Activated CD8-positive, alpha-beta T cell treated with anti-CD3 and anti-CD28 coated beads for 36 hours (primary cell): ENCODE results near the gene GIGYF2. TPM values are rescaled to one million over a fixed set of nuclear protein-coding genes. Genes with fewer than 3 reads are reported as not detected.

ENCODE experiments used
- ATAC-seq: fragments of 200-7000 bp; cut with Tn5 transposase; one replicate; pipeline ENCODE4 v1.10.0; 2021; ENCODE audit warnings: mild to moderate bottlenecking, moderate library complexity
- CTCF ChIA-PET: fragments of 350-600 bp; sonication (Branson Sonifier 250); formaldehyde crosslinking; loops from one replicate; lab custom pipeline; 2021; ENCODE audit warnings: antibody characterized with exemption; lab: Charles Lee
- POLR2A ChIA-PET: fragments of 350-600 bp; sonication (Branson Sonifier 250); formaldehyde crosslinking; loops from one replicate; lab custom pipeline; 2021; ENCODE audit warnings: antibody characterized with exemption; lab: Charles Lee
- DNase-seq: peaks from one replicate; pipeline ENCODE4 v3.0.0-alpha.2; 2020
- H3K27ac Mint-ChIP-seq: one replicate; pipeline ENCODE4 v1.8.0; 2021; ENCODE audit warnings: mild to moderate bottlenecking, mixed read lengths
- H3K27me3 Mint-ChIP-seq: one replicate; pipeline ENCODE4 v1.8.0; 2021; ENCODE audit warnings: mixed read lengths
- H3K36me3 Mint-ChIP-seq: one replicate; pipeline ENCODE4 v1.8.0; 2021; ENCODE audit warnings: low read depth, mixed read lengths
- H3K4me1 Mint-ChIP-seq: one replicate; pipeline ENCODE4 v1.8.0; 2021; ENCODE audit warnings: low read depth, mixed read lengths
- H3K4me3 Mint-ChIP-seq: one replicate; pipeline ENCODE4 v1.8.0; 2021; ENCODE audit warnings: mild to moderate bottlenecking, moderate library complexity, mixed read lengths
- H3K9me3 Mint-ChIP-seq: one replicate; pipeline ENCODE4 v1.8.0; 2021; ENCODE audit warnings: mixed read lengths
- CTCF ChIP-seq: fragments of 200-600 bp; IDR thresholded peaks from one replicate; pipeline ENCODE4 v1.8.0; 2022; ENCODE audit warnings: antibody characterized with exemption, mild to moderate bottlenecking
- intact Hi-C: fragments of 100-400 bp; cut with micrococcal nuclease; formaldehyde crosslinking; loops from one replicate; pipeline ENCODE4 v1.10.0; 2022
- total RNA-seq, 2 experiments: library from RNA; stranded (reverse); gene quantifications; one replicate each; pipeline ENCODE4 v1.2.3, GENCODE V29; 2021

GIGYF2 gene
- total RNA-seq, 2 experiments from 2014 or later, result 49.7 to 52.5 TPM

DNA sequence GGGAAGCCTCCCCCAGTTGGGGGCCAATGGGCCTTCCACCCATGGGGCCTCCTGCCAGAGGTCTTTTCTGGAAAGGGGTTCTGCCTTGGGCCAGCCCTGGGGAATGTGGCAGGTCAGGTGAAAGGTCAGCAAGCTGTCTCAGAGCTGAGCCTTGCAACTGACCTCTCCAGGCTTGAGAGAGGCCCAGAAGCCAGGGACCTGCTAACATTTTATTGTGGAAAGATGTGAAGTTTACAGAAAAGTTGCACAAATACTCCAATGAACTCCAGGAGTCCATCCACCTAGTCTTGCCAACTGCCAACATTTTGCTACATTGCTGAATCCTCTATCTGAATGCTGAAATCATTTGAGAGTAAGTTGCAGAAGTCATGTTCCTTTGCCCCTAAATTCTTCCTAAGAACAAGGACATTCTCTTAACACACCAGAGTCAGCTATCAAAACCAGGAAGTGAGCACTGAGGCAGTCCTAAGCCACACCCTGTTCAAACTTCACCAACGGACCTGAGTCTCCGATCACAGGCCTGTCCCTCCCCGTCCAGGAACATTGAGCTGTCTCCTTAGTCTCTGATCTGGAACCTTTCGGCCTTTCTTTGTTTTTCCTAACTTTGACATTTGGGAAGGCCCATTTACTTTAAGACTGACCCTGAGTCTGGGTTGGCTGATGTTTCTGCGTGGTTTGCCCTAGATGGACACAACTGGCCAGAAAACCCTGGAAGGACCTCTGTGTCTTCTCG is 176.9 kb downstream of the GIGYF2 start:
- POLR2A ChIA-PET, result no interaction called here
- DNase-seq (no peak), ATAC-seq (no peak)
- no peak overlapping the region for H3K27ac Mint-ChIP-seq
- no peak for TF ChIP-seq CTCF
- H3K4me3 Mint-ChIP-seq, result no peak overlapping the region
- CTCF ChIA-PET, result no interaction called here
- intact Hi-C loops, result loop anchor here (10.0 kb wide), 1 partner anchor 381 kb away; the partner anchor contains the start of gene ATG16L1
- H3K27me3 Mint-ChIP-seq, result peaks cover 17% of the 10 kb centered on the region
- H3K4me1 Mint-ChIP-seq, result peaks cover 7% of the 10 kb centered on the region
- no peaks in the 10 kb centered on the region for H3K36me3 Mint-ChIP-seq
- H3K9me3 Mint-ChIP-seq, result no peaks in the 10 kb centered on the region

DNA sequence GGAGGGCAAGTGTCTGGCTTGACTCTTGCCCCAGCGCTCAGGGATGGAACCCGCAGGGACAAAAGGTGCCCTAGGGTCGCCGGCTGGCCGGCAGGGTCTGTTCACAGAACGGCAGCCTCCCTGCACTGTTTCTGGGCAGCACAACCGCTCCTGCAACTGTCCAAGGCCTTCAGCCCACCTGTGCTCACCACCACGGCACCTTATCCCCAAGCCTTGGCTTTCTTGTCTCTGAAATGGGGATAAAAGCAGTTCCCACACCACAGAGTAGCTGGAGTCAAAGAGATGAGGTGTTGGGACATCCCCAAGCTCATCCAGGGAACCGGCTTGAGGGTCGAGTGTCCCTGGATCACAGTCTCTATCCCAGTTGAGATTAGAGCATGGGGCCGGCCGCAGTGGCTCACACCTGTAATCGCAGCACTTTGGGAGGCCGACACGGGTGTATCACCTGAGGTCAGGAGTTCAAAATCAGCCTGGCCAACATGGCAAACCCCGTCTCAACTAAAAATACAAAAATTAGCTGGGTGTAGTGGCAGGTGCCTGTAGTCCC is 177.6 kb downstream of the GIGYF2 start:
- no peak for DNase-seq
- TF ChIP-seq CTCF, result no peak
- ChIA-PET CTCF (no interaction called here), POLR2A (no interaction called here)
- Mint-ChIP-seq H3K27me3 (peaks cover 17% of the 10 kb centered on the region), H3K9me3 (no peaks in the 10 kb centered on the region), H3K4me1 (peaks cover 4% of the 10 kb centered on the region), H3K4me3 (peak overlapping the region; percentile 52), H3K27ac (no peak overlapping the region), H3K36me3 (no peaks in the 10 kb centered on the region)
- ATAC-seq, result no peak
- intact Hi-C loops, result loop anchor here (10.0 kb wide), 1 partner anchor 380 kb away; the partner anchor contains the start of gene ATG16L1

GRCh38 chr2:232875256-232876121 is 178.4 kb downstream of the GIGYF2 start:
- peaks cover 4% of the 10 kb centered on the region for H3K4me1 Mint-ChIP-seq
- DNase-seq (peak; percentile 20), ATAC-seq (peak; percentile 37)
- peak overlapping the region; percentile 52 for H3K4me3 Mint-ChIP-seq
- H3K27ac Mint-ChIP-seq, result no peak overlapping the region
- TF ChIP-seq CTCF, result no peak
- no peaks in the 10 kb centered on the region for H3K36me3 Mint-ChIP-seq
- H3K27me3 Mint-ChIP-seq, result peaks cover 17% of the 10 kb centered on the region
- intact Hi-C loops, result loop anchor here (10.0 kb wide), 1 partner anchor 379 kb away; the partner anchor contains the start of gene ATG16L1
- POLR2A ChIA-PET, result no interaction called here
- H3K9me3 Mint-ChIP-seq, result no peaks in the 10 kb centered on the region
- CTCF ChIA-PET, result interaction anchor here (1.0 kb wide), 1 partner anchor 178 kb away, joined by 5 read pairs; no protein-coding TSS in a partner anchor

DNA sequence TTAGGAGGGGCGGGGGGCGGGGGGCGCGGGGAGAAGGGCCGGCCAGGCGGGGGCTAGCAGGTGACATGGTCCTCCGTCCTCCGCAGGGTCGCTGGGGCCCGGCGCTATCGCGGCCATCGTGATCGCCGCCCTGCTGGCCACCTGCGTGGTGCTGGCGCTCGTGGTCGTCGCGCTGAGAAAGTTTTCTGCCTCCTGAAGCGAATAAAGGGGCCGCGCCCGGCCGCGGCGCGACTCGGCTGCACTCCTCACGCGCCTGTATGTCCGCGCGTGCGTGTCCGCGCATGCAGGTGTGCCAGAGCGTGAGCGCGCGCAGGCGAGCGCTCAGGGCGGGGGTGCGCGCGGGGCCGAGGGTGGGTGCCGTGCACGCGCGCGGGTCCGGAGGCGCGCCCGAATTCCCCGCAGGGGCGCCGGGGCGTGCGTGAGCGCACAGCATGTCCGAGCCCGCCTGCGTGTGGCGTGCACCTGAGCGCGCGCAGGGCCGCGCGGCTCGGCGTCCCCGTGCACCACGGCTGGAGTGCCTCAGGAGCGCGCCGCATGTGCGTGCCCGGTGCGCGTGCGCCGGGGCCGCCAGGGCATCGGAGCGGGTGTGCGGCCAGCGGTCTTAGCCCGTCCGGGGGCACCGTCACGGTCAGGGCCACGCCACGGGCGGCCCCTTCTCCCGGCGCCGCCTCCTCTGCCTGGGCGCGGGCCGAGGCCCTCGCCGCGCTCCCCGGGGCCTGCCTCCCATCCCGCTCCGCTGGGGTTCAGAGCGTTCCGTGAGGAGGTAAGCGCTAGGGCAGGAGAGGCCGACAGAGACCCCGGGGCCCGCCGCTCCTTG is 179.2 kb downstream of the GIGYF2 start:
- peaks cover 17% of the 10 kb centered on the region for H3K27me3 Mint-ChIP-seq
- ChIA-PET CTCF (interaction anchor here (1.0 kb wide), 1 partner anchor 178 kb away, joined by 5 read pairs; no protein-coding TSS in a partner anchor), POLR2A (no interaction called here)
- peaks cover 4% of the 10 kb centered on the region for H3K4me1 Mint-ChIP-seq
- H3K27ac Mint-ChIP-seq, result no peak overlapping the region
- DNase-seq, result peak; percentile 50
- intact Hi-C loops, result loop anchor here (10.0 kb wide), 1 partner anchor 378 kb away; the partner anchor contains the start of gene ATG16L1
- ATAC-seq, result peak; percentile 68
- no peaks in the 10 kb centered on the region for H3K36me3 Mint-ChIP-seq
- H3K9me3 Mint-ChIP-seq, result no peaks in the 10 kb centered on the region
- peak; percentile 42 for TF ChIP-seq CTCF
- peak overlapping the region; percentile 61 for H3K4me3 Mint-ChIP-seq
